B cell (primary cell): ENCODE measurements around the gene ULK4. TPM values are rescaled to one million over a fixed set of nuclear protein-coding genes. Genes with fewer than 3 reads are reported as not detected.

Experiments
- ATAC-seq: fragments of 200-7000 bp; cut with Tn5 transposase; one replicate; pipeline ENCODE4 v1.10.0; 2021; ENCODE audit warnings: low read depth, mild to moderate bottlenecking, moderate number of reproducible peaks, moderate library complexity
- CTCF ChIA-PET: fragments of 350-600 bp; sonication (Branson Sonifier 250); formaldehyde crosslinking; loops from one replicate; lab custom pipeline; 2021; ENCODE audit warnings: antibody characterized with exemption, inconsistent platforms; lab: Charles Lee
- POLR2A ChIA-PET: fragments of 350-600 bp; sonication (Branson Sonifier 250); formaldehyde crosslinking; loops from one replicate; lab custom pipeline; 2021; ENCODE audit warnings: antibody characterized with exemption; lab: Charles Lee
- DNase-seq: peaks from one replicate; pipeline ENCODE4 v3.0.0; 2013
- H2AFZ ChIP-seq: 2 replicates; pipeline ENCODE4 v1.6.1; 2012; ENCODE audit warnings: mild to moderate bottlenecking, low read depth, low read length; ENCODE audit not compliant: insufficient read depth, poor library complexity, severe bottlenecking
- H3K27ac ChIP-seq, 2 donors: 1 replicate in 1 of 2; 2 replicates in 1 of 2; pipeline ENCODE4 v1.5.1; 2012 to 2013; ENCODE audit warnings: low read length in 2 of 2, mild to moderate bottlenecking in 2 of 2, moderate library complexity in 1 of 2
- H3K27me3 ChIP-seq, 4 experiments: fragments of 200-600 bp in 1 of 4; sonication (generic) in 1 of 4; replicated peaks in 1 of 4; 1 replicate in 2 of 4; 2 replicates in 2 of 4; pipeline versions ENCODE4 v1.6.1 to v1.7.0; 2013 to 2016; ENCODE audit warnings: low read length in 3 of 4, mild to moderate bottlenecking in 2 of 4, mixed read lengths in 1 of 4, moderate library complexity in 1 of 4; ENCODE audit not compliant: insufficient read depth in 4 of 4, control insufficient read depth in 3 of 4; ENCODE audit errors: control extremely low read depth in 1 of 4
- H3K36me3 ChIP-seq, 2 experiments: replicated peaks in 1 of 2; 1 replicate in 1 of 2; 2 replicates in 1 of 2; pipeline versions ENCODE4 v1.6.1 to v1.7.1; 2013; ENCODE audit warnings: low read length in 1 of 2; ENCODE audit not compliant: insufficient read depth in 2 of 2, control insufficient read depth in 1 of 2; ENCODE audit errors: control extremely low read depth in 1 of 2, extremely low read depth in 1 of 2
- H3K4me1 ChIP-seq, 2 donors: fragments of 200-600 bp in 1 of 2; sonication (generic) in 1 of 2; 1 replicate in 1 of 2; 2 replicates in 1 of 2; pipeline versions ENCODE4 v1.5.1 to v1.6.1; 2013 to 2017; ENCODE audit warnings: low read length in 2 of 2; ENCODE audit not compliant: control insufficient read depth in 2 of 2, insufficient read depth in 2 of 2
- H3K4me2 ChIP-seq: replicated peaks from 2 replicates; pipeline ENCODE3; 2012; ENCODE audit warnings: mild to moderate bottlenecking, low read depth, low read length; ENCODE audit not compliant: poor library complexity, severe bottlenecking
- H3K4me3 ChIP-seq, 5 experiments: fragments of 200-600 bp in 1 of 5; sonication (generic) in 1 of 5; 1 replicate in 3 of 5; 2 replicates in 2 of 5; pipeline versions ENCODE4 v1.5.1 to v1.7.0; 2011 to 2016; ENCODE audit warnings: low read length in 4 of 5, mild to moderate bottlenecking in 4 of 5, low read depth in 2 of 5, control low read depth in 1 of 5, moderate library complexity in 1 of 5; ENCODE audit not compliant: insufficient read depth in 1 of 5; ENCODE audit errors: control extremely low read depth in 1 of 5, extremely low read depth in 1 of 5
- H3K79me2 ChIP-seq: fragments of 200-600 bp; sonication (generic); one replicate; pipeline ENCODE4 v1.6.0; 2016; ENCODE audit warnings: low read length; ENCODE audit not compliant: control insufficient read depth, insufficient read depth
- H3K9ac ChIP-seq: fragments of 200-600 bp; sonication (generic); 2 replicates; pipeline ENCODE4 v1.6.1; 2017; ENCODE audit warnings: mild to moderate bottlenecking, low read length, moderate library complexity
- H3K9me3 ChIP-seq, 3 donors: one replicate each; pipeline versions ENCODE4 v1.6.1 to v1.7.1; 2013; ENCODE audit warnings: low read length in 2 of 3; ENCODE audit not compliant: control insufficient read depth in 2 of 3, insufficient read depth in 1 of 3; ENCODE audit errors: control extremely low read depth in 1 of 3
- H4K20me1 ChIP-seq: 2 replicates; pipeline ENCODE4 v1.6.0; 2012; ENCODE audit warnings: mild to moderate bottlenecking, low read length; ENCODE audit not compliant: insufficient read depth, control insufficient read depth, poor library complexity, severe bottlenecking
- H3K27ac Mint-ChIP-seq: one replicate; pipeline ENCODE4 v1.8.0; 2021; ENCODE audit warnings: mixed read lengths
- H3K27me3 Mint-ChIP-seq: one replicate; pipeline ENCODE4 v1.8.0; 2021; ENCODE audit warnings: mixed read lengths
- H3K4me1 Mint-ChIP-seq: one replicate; pipeline ENCODE4 v1.8.0; 2021; ENCODE audit warnings: mixed read lengths
- H3K4me3 Mint-ChIP-seq: one replicate; pipeline ENCODE4 v1.8.0; 2021; ENCODE audit warnings: mixed read lengths
- H3K9me3 Mint-ChIP-seq: one replicate; pipeline ENCODE4 v1.8.0; 2022; ENCODE audit warnings: mixed read lengths; ENCODE audit not compliant: insufficient read depth
- EZH2 ChIP-seq: IDR thresholded peaks from 2 replicates; pipeline ENCODE4 v1.6.1; 2012; ENCODE audit warnings: borderline replicate concordance, low read depth, mild to moderate bottlenecking, moderate library complexity, low read length; ENCODE audit not compliant: insufficient read depth, poor library complexity, severe bottlenecking
- WGBS: methylation state at CpG from one replicate; pipeline ENCODE4 v1.1.5; 2013; ENCODE audit warnings: missing lambda C conversion rate; ENCODE audit not compliant: insufficient coverage; 5-methylcytosine and 5-hydroxymethylcytosine counted together
- intact Hi-C: fragments of 100-400 bp; cut with micrococcal nuclease; formaldehyde crosslinking; loops from one replicate; pipeline ENCODE4 v1.10.0; 2022
- polyA plus RNA-seq: library from polyadenylated mRNA; depleted of rRNA; stranded (reverse); fragments of >200 nt; gene quantifications from 2 replicates; pipeline ENCODE4 v1.2.3, GENCODE V29; 2012
- total RNA-seq, 2 donors: library from RNA; stranded (reverse); fragments of 120-200 nt in 1 of 2; gene quantifications; 1 replicate in 1 of 2; 2 replicates in 1 of 2; pipeline versions ENCODE4 v1.2.3 to v1.2.4, GENCODE V29; 2013 to 2022
- TF ChIP-seq, protein P1 (sequence below): fragments of 200-600 bp; IDR thresholded peaks from one replicate; pipeline ENCODE4 v1.8.0; 2022; ENCODE audit warnings: antibody characterized with exemption, mild to moderate bottlenecking

The ULK4 gene
- total and polyA plus RNA-seq, 2 donors (not counting 1 experiment from before 2014, with no cell fraction given), result 5.2 to 33.7 TPM

DNA sequence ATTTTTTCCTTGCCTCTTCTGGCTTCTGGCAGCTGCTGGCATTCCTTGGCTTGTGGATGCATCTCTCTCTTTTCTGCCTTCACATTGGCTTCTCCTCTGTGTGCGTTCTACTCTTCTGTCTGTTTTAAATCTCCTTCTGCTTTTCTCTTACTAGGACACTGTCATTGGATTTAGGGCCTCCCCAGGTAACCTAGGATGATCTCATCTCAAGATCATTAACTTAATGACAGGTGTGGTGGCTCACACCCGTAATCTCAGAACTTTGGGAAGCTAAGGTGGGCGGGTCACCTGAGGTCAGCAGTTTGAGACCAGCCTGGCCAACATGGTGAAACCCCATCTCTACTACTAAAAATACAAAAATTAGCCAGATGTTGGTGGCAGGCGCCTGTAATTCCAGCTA lies 40.9 kb upstream of the ULK4 start:
- H3K9ac ChIP-seq, result no peak overlapping the region
- DNase-seq (no peak), ATAC-seq (no peak)
- no peaks in the 10 kb centered on the region for H3K79me2 ChIP-seq
- peaks cover 3 to 4% of the 10 kb centered on the region in 2 donors for H3K4me1 ChIP-seq
- H2AFZ ChIP-seq, result no peak overlapping the region
- H3K9me3 Mint-ChIP-seq, result peaks cover 5% of the 10 kb centered on the region
- no peak overlapping the region for H3K27ac Mint-ChIP-seq
- no peak overlapping the region for H3K4me3 Mint-ChIP-seq
- no peak overlapping the region for H3K4me3 ChIP-seq
- H3K27me3 Mint-ChIP-seq, result no peaks in the 10 kb centered on the region
- peaks cover 7% of the 10 kb centered on the region for H3K4me1 Mint-ChIP-seq
- ChIA-PET CTCF (no interaction called here), POLR2A (no interaction called here)
- H3K4me2 ChIP-seq, result no peak overlapping the region
- intact Hi-C loops, result no loop called here
- no peaks in the 10 kb centered on the region for H3K36me3 ChIP-seq
- TF ChIP-seq, protein P1, sequence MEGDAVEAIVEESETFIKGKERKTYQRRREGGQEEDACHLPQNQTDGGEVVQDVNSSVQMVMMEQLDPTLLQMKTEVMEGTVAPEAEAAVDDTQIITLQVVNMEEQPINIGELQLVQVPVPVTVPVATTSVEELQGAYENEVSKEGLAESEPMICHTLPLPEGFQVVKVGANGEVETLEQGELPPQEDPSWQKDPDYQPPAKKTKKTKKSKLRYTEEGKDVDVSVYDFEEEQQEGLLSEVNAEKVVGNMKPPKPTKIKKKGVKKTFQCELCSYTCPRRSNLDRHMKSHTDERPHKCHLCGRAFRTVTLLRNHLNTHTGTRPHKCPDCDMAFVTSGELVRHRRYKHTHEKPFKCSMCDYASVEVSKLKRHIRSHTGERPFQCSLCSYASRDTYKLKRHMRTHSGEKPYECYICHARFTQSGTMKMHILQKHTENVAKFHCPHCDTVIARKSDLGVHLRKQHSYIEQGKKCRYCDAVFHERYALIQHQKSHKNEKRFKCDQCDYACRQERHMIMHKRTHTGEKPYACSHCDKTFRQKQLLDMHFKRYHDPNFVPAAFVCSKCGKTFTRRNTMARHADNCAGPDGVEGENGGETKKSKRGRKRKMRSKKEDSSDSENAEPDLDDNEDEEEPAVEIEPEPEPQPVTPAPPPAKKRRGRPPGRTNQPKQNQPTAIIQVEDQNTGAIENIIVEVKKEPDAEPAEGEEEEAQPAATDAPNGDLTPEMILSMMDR, result no peak
- TF ChIP-seq EZH2, result no peak
- WGBS, result 100% methylated on average over 3 of the region's 4 CpGs
- no peaks in the 10 kb centered on the region for H3K27me3 ChIP-seq
- no peaks in the 10 kb centered on the region for H4K20me1 ChIP-seq
- H3K27ac ChIP-seq, result no peak overlapping the region
- peaks cover 0 to 5% (median 0%) of the 10 kb centered on the region in 3 donors for H3K9me3 ChIP-seq

DNA sequence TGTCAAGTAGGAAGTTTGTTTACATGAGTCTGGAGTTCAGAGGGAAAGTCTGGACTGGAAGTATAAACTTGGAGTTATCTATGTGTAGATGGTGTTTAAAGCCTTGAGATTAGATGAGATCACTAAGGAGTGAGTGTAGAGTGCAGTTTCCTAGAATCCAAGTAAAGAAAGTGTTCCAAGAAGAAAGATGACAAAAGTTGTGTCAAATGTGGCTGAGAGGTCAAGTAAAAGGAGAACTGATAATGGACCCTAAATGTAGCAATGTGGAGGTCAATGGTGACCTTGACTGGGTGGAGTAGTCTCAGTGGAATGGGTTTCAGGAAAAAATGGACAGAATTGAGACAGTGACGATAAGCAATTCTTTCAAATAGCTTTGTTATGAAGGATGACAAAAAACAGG lies 39.9 kb upstream of the ULK4 start:
- Histone ChIP-seq H3K9ac (no peak overlapping the region), H3K27ac (no peak overlapping the region), H2AFZ (no peak overlapping the region), H3K36me3 (no peaks in the 10 kb centered on the region), H3K9me3 (peaks cover 0 to 5% (median 0%) of the 10 kb centered on the region in 3 donors), H3K27me3 (no peaks in the 10 kb centered on the region), H4K20me1 (no peaks in the 10 kb centered on the region), H3K79me2 (no peaks in the 10 kb centered on the region), H3K4me1 (no peaks in the 10 kb centered on the region), H3K4me2 (no peak overlapping the region), H3K4me3 (no peak overlapping the region)
- Mint-ChIP-seq H3K4me1 (peaks cover 5% of the 10 kb centered on the region), H3K4me3 (no peak overlapping the region), H3K9me3 (peaks cover 5% of the 10 kb centered on the region), H3K27me3 (no peaks in the 10 kb centered on the region), H3K27ac (no peak overlapping the region)
- ChIA-PET POLR2A (no interaction called here), CTCF (no interaction called here)
- DNase-seq, result no peak
- intact Hi-C loops, result no loop called here
- TF ChIP-seq, protein P1, result no peak
- TF ChIP-seq EZH2, result no peak
- WGBS, result 91% methylated on average over 1 of the region's 1 CpG
- no peak for ATAC-seq
